Measurements from ENCODE around the gene ALPI.
A peak's percentile ranks its signal among the peaks of the same experiment; 100 is the strongest.
"Not testable (repeated sequence)": the region's sequence is repeated elsewhere in the genome, so short reads cannot be mapped to it uniquely, and the experiment has no call there.

Gene ALPI

DNA sequence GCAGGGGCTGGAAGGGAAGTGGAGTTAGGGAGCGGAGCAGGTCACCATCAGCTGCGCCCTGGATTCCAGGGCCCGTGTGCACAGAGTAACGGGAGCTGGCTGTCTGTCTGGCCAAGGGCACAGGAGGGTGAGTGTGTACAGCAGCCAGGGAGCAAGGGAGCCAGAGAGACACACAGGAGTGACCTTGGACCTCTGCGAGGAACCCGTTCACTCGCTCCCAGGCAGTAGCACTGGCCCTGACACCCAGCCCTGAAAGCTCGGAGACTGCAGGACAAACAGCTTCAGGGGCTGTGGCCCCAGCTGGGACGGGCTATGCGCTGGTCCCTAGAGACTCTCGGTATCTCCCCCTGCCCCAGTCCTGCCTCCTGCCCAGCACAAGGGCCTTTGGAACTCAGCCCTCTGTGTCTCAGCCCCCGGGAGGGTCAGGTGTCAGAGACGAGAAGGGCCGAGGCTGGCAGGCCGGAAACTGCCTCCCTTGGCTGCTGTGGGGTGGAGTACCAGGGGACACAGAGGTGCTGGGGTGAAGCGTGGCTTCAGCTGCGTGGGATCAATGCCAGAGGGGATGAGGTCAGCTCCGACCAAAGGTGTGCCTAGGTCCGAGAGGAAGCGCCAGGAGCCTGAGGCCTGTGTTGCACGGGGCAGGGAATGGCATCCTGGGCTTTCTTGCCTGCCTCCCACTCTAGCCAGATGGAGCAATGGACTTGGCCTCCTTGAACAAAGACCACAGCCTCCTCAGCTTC, 12.1 kb upstream of the ALPI start:
- DNase-seq = not testable (repeated sequence)

DNA sequence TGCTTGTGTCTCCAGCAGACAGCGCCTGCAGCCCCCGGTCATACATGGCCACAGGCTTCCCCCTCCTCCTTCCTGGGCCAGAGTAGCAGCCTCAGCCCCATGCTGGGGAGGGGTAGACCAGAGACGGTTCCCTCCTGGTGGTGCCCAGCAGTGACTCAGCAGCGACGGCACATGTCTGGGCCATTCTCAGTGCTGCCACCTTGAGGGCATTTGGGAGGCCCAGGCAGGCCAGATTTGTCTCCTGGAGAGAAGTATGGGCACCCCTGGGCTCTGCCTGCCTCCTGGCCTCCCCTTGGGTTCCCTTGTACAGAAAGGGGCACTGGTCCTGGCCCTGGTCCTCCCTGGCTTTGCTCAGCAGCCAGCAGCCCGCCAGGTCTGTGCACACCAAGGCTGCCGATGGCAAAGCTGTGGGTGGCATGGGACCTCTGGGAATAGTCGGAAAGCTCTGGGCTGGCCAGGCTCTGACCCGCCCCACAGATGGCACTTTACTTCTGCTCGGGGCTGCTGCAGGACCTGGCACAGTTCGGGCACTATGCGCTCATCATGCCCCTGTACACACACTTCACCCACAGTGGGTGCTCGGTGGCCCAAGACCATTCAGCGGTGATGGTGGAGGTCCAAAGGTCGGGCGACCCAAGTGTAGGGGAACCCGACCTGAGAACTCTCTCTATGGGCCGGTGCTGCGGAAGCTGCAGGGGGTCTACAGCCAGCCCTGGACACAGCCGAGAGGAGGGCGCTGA, 11.4 kb upstream of the ALPI start:
- DNase-seq = peak; percentile 41

DNA sequence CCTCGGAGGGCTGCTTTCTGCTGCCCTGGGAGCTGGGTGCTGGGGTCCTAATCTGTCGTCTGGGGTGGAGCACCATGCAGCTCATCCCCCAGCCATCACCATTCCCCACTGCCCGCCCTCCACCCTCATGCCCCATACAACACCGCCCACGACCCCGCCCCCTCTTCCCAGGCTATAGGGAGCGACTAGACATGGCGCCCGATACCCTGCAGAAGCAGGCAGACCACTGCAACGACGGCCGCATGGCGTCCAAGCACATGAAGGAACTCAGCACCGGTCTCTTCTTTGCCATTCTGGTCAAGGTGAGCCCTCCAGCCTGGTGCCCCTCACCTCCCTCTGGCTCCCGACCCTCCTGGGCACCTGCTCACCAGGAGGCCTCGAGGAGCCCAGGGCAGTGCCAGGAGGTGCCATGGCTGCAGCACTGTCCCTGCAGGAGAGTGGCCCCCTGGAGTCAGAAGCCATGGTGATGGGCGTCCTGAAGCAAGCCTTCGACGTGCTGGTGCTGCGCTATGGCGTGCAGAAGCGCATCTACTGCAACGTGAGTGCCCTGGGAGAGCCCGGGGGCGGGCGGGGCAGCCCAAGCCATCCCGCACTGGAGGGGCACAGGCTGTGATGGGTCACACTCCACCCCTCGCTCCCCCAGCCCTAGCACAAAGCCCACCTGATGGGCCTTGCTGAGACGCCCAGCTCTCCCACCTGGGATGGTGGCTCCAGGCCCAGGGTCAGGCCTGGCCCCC, 10.6 kb upstream of the ALPI start:
- not testable (repeated sequence) for DNase-seq

DNA sequence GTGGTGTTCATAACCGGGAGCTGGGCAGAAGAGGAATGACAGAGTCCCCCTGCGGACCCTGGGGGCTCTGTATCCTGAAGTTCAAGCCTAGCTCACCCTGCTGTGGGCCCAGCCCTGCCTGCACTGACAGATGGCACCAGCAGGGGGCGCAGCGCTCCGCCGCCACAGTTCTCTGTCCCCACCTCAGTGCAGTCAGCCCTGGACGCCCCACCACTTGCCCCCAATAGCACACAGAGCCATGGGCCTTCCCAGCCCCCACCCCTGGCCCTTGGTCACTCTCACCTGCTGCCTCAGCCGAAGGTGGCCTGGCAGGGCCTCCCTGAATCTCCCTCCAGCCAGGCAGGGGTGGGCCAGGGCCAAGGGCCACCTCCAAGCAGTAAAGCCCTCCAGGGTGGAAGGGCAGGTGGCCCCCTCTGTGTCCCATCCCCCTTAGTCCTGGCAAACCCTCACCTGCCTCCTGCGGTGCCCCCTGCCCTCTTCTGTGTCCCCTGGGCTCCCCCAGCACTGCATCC, 9.6 kb upstream of the ALPI start:
- not testable (repeated sequence) for DNase-seq

DNA sequence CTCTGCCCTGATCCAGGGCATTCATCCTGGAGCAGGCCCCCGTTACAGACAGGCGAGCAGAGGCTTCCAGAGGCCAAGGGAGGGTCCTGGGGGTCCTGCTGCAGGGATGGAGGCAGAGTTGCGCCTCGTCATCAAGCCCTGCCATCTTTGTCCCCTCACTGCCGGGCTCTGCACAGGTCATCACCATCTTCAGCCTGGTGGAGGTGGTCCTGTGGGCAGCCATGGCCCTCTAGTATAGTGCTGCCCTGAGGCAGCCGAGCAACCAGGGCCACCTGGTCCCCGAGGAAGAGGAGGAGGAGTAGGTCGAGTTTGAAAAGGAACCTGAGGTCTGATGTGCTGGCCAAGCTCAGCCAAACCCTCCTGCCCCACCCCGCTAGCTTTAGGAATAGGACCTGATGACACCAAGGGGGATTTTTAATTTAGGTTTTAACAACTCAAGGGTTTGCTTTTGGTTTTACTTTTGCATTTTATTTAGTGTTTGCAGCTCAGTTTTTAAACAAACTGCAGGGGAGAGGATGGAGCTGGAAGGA, 8.8 kb upstream of the ALPI start:
- DNase-seq = no peak

DNA sequence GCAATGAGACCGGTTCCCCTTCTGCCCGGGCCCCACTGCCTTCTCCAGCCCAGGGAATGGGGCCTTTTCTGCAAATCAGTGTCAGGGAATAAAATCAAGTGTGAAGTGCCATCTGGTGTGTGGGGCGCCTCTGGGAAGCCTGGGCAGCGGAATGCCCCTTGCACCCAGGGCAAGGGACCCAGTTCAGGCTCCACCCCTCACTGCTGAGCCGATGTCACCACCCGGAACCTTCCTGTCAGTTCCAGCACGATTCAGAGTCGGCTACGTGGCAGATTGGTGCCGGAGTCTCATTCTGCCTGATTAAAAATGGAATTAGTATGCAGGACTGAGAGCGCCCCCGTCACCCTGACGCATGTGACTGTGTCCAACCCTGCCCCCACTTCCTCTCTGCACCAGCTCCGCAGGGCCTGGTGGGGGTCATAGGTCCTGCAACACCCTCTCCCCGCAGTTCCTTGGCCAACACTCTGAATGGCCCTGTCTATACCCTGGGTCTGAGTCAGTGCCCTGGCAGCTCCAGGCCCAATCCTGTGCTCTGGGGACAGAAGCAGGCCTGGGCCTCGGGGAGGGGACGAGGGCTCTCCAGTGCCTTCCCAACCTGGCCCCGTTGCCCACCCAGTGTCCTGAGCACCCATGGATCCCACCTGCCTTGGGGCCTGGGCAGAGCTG, 8.2 kb upstream of the ALPI start:
- DNase-seq = no peak

DNA sequence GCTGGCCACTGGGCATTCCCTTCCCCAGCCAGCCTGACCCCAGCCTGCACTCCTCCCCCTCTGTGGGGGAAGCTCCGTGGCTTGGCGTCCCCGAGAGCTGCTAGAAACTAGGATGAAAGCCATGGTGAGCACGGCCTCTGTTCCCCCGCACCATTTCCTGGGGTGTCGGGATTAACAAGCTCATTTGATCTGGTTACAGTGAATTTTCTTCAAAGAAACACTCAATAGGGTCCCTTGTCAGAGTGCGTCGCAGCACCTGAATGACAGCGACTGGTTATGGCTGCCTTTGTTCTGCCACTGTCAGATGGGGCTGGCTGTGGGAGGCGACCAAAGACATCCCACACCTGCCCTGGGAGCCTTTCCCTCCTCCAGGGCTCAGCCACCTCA, 7.7 kb upstream of the ALPI start:
- no peak for DNase-seq

DNA sequence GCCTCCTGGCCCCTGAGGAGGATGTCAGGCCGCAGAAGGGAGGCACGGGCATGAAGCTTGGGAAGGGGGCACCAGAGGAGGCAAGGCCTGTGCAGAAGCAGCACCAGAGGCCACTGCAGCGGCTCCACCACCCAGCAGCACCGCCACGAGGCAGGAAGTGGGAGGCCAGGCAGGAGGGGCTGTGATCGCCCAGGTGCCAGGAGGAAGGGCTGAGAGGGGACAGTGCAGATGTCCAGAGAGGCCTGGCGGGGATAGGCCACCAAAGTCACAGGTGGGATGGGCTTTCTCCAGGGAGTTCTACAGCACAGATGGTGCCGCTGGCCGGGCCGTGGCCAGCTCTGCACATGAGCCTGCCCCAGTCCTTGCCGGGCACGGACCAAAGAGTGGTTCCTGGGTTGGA, 6.0 kb upstream of the ALPI start:
- DNase-seq = no peak

DNA sequence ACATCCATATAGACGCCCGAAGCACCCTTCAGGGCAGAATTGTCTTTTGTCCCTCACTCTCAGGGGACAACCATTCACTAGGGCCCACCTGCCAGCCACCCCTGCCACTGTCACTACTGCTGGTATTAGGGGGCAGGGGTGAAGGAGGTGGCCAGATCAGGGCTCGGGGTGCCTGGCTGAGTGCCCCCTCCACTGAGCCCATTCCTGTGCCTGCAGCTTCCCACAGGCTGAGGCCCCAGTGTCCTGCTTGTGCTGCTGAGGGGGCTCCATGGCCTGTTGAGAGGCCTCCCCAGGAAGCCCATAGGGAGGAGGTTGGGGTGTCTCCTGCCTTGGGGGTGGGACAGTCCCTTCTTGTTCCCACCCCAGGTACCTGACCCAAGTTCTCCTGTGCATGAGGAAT, 4.3 kb upstream of the ALPI start:
- not testable (repeated sequence) for DNase-seq

DNA sequence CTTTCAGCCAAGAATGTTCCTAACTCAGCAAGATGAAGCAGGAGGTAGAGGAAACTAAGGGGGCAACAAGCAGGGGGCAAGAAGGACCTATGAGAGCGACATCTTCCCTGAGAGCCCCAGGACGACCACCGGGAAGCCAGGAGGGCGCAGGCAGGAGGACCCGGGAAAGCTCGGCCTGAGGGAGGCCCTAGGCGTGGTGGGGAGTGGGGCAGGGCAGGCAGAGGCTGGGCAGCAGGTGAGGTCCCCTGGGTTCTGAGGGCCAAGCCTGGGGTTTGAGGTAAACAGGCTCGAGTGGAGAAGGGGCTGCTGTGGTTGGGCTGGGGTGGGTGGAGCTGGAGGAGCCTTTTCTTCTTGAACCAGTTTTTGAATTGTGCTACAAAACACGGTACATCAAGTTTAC, 1.3 kb upstream of the ALPI start:
- DNase-seq = no peak

DNA sequence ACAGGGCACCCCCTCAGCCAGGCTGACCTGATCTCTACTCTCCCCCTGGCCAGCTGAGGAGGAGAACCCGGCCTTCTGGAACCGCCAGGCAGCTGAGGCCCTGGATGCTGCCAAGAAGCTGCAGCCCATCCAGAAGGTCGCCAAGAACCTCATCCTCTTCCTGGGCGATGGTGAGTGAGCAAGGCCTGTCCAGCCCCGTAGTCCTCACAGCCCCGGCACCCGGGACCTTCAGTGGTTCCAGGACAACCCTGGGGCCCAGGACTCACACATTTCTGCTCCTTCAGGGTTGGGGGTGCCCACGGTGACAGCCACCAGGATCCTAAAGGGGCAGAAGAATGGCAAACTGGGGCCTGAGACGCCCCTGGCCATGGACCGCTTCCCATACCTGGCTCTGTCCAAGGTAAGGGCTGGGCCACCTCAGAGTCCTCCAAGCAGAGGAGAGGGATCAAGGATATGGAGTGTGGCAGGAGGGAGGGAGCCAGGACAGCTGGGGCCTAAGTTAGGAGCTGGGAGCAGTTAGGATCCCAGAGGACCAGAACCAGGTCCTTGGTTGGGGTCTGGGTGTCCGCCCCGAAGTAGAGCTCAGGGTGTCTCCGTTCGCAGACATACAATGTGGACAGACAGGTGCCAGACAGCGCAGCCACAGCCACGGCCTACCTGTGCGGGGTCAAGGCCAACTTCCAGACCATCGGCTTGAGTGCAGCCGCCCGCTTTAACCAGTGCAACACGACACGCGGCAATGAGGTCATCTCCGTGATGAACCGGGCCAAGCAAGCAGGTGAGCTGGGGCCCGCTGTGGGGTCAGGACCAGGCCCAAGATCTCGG, 555 bp downstream of the ALPI start:
- no peak for DNase-seq

DNA sequence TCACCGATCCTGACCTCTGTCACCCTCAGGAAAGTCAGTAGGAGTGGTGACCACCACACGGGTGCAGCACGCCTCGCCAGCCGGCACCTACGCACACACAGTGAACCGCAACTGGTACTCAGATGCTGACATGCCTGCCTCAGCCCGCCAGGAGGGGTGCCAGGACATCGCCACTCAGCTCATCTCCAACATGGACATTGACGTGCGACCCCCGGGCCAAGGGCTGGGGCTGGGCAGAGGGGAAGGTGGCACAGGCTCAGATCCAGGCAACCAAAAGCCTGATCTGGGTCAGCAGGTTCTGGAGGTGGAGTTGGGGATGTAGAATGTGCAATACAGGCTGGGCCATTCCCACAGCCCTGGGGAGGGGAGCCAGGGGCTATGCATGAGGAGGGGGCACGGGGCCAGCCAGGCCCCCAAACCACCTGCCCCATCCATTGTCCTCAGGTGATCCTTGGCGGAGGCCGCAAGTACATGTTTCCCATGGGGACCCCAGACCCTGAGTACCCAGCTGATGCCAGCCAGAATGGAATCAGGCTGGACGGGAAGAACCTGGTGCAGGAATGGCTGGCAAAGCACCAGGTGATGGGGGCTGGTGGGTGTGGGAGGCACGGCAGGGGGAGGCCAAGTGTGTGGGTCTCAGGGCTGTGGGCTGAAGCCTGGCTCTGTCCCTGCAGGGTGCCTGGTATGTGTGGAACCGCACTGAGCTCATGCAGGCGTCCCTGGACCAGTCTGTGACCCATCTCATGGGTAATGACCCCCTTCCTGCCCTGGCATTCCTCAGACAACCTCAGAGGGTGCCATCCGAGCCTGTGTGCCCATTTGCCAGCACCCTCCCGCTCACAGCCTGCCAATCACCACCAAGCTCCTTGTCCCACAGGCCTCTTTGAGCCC, 1.4 kb downstream of the ALPI start:
- DNase-seq = no peak

DNA sequence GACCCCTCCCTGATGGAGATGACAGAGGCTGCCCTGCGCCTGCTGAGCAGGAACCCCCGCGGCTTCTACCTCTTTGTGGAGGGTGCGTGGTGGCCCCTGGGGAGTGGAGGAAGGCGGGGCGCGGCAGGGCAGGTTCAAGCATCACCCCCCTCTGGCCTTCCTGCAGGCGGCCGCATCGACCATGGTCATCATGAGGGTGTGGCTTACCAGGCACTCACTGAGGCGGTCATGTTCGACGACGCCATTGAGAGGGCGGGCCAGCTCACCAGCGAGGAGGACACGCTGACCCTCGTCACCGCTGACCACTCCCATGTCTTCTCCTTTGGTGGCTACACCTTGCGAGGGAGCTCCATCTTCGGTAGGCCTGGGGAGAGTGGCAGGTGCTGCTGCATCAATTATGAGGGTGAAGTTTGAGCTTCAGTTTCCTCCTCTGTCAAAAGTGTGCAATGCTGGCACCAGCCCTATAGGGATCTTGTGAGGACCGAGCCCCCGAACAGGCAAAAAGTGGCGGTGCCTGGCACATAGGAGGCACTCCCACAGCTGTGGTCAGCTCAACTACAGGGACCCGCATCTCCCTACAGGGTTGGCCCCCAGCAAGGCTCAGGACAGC, 2.2 kb downstream of the ALPI start:
- no peak for DNase-seq

DNA sequence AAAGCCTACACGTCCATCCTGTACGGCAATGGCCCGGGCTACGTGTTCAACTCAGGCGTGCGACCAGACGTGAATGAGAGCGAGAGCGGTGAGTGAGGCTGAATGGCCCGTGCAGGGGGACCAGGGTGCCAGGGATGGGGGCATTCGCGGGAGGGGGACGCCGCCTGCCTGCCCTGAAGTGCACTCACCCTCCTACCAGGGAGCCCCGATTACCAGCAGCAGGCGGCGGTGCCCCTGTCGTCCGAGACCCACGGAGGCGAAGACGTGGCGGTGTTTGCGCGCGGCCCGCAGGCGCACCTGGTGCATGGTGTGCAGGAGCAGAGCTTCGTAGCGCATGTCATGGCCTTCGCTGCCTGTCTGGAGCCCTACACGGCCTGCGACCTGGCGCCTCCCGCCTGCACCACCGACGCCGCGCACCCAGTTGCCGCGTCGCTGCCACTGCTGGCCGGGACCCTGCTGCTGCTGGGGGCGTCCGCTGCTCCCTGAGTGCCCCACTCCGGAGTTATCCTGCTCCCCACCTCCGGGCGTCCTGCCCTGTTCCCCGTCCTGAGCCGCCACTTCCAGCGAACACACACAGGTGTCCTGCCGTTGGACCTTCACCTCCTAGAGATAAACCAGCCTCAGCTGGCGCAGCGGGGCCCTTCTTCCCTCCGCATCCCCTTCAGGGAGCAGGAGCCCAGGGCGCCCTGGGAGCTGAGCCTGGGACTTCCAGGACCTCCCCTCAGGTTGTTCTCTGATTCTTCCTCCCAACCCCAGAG, 2.9 kb downstream of the ALPI start:
- DNase-seq = no peak

DNA sequence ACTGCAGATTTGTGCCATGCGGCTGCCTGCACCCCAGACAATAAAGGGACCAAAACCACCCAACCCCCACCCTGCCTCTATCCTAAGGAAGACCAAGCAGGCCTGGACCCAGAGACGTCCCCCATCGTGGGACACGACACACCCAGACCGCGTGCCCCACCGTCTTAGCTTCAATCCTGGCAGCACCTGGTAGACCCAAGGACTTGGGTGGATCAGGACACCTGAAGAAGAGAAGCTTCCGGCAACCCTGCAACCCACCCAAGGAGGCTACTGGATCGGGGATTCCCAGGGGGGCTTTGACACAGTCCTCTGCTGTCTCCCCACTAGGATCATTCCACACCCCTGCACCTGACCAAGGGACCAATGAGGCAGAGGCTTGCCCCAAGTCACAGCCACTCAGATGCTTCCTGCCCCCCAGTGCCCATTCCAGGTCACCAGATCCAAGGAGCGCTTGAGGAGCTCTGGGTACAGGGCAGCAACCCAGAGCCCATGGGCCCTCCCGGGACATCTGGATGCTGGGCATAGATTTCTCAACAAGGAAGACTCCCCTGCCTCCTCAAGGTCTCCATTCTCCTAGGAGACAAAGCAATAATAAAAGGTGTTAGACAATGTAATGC, 3.6 kb downstream of the ALPI start:
- DNase-seq = no peak

DNA sequence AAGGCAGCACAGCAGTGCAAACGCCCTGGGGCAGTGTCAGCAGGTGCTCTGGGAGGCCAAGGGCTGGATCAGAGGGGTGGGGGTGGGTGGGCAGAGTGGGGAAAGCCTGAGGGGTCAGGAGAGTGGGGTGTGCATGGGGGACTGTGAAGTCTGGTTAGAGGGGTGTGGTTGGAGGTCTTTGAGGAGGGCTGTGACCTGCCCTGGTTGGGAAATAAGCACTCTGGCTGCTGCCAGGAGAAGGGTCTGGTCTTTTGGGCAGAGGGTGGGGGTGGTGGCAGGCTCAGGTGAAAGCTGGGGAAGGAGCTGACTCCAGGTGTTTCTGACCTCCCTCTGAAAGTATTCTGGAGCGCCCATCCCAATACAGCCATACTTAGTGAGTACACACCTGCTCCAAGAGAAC, 4.2 kb downstream of the ALPI start:
- DNase-seq = no peak

DNA sequence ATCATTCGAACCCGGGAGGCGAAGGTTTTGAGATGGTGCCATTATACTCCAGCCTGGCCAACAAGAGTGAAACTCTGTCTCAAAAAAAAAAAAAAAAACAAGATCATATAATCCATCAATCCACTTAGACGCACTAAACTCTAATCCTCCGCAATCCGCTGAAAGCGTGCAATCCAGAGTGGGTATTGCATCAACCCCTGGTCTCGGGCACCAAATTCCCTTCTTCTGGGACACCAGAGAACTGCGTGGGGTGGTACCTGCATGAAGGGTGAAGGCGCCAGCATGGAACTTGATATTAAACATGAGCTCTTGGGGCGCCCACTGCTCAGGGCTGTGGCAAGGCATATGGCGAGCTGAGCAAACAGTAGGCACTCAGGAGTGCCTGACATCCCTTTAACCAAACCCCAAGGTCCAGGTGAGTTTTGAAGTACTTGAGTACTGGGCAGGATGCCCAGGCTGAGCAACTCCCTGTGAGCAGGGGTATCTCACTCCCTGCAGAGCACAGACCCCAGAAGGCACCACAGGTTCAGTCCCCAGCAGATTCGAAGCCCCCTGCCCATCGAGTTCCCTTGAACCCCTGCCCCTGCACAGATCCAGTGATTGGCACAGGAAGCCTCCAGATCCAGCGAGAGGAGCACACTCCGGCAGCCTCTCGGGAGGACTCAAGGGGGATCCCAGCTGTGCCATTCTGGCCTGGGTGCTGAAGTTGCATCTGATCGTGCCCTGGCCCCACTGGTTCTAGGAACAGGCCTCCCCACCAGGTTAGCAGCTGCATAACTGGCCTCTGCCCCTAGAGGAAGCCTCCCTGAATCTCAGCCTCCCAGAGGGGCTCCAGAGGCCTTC, 8.0 kb downstream of the ALPI start:
- DNase-seq = no peak

DNA sequence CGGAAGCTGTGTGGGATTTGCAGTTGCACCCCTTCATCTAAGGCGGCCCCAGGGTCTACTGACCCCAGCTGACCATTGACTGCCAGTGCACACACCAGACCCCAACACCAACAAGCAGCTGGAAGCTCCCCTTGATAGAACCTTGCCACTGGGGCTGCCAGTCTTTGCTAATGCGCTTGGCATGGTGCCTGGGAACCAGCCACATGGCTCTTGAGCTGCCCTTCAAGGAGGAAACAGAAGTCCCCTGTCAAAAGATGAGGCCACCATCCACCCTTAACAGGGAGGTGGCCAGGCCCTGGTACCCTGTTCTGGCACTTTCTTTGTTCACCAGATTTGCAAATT, 8.6 kb downstream of the ALPI start:
- DNase-seq = no peak
